GM19395 (cell line): ENCODE data around the gene RNF222.
A peak's percentile ranks its signal among the peaks of the same experiment; 100 is the strongest.
"Not testable (repeated sequence)": the region's sequence is repeated elsewhere in the genome, so short reads cannot be mapped to it uniquely, and the experiment has no call there.

ENCODE experiments used
- ATAC-seq: cut with Tn5 transposase; IDR thresholded peaks from one replicate; pipeline ENCODE4 v1.9.1; 2021; ENCODE audit warnings: mild to moderate bottlenecking, moderate library complexity; ENCODE audit not compliant: unreplicated experiment

The RNF222 gene

DNA sequence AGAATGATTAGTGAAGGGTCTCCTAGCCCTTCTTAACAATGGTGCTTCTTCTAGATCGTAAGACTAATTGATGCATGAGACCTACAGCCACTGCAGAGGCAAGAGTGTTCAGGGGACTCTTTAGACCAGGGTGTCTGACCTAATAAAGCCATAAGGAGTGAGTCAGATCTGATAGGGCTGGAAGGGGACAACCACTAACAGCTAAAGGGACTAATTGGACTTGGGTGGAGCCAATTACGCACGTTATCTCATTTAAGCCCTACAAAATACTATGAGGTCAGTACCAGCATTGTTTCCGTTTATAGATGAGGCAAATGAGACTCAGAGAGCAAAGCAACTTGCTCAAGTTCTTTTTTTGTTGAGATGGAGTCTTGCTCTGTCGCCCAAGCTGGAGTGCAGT lies 14.5 kb upstream of the RNF222 start:
- ATAC-seq: no peak

DNA sequence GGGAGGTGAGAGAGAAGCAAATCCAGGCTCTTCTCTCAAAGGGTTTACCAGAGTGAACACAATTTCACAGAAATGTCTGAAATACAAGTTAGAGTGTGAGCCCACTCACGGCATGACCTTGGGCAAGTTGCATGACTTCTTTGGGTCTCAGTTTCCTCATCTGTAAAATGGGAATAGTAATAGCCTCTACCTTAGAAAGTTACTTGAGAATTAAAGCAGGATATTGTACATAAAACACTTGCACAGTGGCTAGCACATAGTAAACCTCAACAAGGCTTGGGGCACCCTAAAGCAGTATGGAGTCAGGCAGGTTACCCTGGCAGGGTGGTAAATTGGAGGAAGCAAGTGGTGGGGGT lies 13.2 kb upstream of the RNF222 start:
- no peak for ATAC-seq

DNA sequence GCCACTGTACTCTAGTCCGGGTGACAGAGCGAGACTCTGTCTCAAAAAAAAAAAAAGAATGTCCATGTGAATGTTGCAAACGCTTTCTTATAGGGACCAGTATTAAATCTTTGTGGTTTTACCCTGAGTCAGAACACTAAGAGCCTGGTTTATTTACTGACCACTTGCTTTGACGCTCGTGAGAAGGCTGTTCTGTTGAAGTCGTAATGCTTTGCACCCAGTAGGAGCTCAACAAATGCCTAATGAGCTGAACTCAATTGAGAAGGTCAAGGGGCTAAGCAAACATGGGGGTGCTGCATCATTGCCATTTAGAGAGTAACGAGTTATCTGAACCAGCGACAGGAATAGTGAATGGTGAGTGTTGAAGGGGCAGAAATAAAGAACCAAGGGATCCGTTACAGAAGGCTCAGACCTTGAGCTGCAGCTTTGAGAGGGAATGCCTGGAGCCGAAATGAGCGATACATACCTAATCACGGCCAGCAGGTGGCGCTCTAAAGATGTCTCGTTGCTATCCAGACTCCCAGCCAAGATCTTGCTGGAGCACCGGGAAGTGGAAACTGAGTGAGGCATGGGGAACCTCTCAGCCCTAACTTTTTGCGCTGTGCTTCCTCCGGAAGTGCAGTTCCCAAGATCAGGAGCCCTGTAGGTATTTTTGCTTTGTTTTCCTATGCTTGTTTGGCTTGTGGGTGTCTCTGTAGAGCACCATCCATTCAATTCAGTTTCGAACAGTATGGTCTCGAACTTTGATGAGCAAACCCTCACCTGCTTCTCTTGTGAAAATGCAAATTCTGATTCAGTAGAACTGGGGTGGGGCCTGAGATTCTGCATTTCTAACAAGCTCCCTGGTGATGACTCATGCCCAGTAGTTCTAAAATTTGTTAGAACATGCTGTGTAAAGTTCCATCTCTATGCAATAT lies 12.6 kb upstream of the RNF222 start:
- no peak for ATAC-seq

- no peak for ATAC-seq
These were observed 10.7 kb upstream of the RNF222 start for GRCh38 chr17:8408371-8408770.

DNA sequence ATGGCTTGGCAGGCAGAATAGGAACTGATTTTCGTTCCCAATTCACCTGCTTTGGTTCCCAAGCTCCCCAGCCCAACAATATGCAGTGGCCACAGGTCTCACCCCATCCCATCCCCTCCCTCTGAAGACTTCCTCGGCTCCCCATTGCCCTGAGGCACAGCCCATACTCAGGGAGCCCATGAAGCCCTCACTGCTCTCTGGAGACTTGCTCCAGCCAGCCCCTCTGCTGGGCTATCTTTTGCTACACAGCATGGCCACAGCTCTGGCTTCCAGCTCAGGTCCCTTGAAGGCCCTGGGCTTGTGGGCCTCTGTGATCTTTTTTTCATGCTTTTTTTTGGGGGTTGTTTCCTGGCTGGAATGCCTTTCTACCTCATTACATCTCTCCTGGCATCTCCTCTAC lies 8.5 kb upstream of the RNF222 start:
- ATAC-seq: no peak

DNA sequence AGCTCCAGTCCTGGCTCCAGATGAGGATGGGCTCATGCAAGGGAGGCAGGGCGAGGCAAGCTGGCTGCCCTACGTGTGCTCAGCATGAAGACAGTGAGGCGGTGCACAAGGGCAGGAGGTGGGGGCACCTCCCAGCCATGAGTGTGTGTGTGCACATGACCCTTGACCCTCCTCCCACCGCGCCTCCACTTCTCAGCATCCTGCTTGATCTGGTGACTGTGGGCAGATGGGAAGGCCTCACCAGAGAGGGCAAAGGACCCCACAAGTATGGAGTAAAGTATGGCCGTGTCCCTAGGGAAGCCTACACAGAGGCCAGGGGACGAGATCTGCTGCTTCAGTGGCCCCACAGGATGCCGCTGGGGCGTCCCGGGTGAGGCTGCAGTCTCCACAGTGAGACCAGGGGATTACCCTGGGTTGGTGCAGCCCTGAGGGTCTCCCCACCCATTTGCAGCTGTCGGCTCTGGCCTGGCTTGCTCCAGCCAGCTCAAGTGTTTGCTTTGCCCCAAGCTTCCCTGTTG lies 7.9 kb upstream of the RNF222 start:
- ATAC-seq: no peak

DNA sequence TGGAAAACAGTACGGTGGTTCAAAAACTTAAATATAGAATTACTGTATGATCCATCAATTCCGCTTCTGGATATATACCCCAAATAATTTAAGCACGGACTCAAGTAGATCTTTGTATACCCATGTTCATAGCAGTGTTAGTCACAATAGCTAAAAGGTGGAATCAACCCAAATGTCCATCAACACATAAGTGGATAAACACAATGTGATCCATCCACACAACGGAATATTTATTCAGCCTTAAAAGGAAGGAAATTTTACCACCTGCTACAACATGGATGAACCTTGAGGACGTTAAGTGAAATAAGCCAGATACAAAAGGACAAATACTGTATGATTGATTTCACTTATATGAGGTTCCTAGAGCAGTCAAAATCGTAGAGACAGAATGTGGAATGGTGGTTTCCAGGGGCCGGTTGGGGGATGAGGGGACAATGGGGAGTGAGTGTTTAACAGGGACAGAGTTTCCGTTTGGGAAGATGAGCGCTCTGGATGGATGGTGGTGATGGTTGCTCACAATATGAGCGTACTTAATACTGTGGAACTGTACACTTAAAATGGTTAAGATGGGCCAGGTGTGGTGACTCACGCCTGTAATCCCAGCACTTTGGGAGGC lies 5.4 kb upstream of the RNF222 start:
- ATAC-seq: no peak

DNA sequence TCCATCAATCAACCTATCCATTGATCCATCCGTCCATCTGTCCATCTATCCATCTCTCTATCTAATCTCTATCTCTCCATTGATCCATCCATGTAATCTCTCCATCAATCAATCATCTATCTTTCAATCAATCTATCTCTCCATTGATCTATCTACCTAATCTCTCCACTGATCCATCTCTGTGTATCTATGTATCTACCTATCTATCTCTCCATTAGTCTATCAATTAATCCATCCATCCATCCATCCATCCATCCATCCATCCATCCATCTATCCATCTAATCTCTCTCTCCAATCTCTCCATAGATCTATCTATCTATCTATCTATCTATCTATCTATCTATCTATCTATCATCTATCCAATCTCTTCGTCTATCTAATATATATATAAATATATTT lies 3.5 kb upstream of the RNF222 start:
- ATAC-seq: no peak

DNA sequence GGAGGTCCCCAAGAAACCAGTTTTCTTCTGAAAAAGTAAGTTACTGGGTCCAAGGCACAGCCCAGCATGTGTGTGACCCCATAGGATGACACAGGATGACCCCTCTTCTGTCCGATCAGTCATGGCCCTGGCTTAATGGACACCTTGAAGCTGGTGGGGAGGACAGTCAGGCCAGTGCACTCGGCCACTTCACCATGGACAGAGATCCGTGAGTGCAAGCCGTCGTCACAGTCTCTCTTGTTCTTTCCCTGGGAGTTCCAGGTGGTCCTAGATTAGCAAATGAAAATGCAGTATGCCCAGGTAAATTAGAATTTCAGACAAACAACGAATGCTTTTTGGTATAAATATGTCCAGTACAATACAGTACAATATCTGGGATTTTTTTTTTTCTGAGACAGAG lies 1.4 kb upstream of the RNF222 start:
- ATAC-seq: no peak

DNA sequence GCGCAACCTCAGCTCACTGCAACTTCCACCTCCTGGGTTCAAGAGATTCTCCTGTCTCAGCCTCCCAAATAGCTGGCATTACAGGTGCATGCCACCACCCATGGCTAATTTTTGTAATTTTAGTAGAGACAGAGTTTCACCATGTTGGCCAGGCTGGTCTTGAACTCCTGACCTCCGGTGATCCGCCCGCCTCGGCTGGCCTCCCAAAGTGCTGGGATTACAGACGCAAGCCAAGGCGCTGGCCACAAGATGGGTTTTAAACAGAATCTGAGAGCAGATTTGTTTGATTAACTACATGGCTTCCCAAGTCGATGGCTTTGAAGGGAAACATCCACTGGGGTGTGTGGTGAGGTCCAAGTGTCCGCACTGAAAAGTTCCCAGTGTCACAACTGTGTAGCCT lies 3.1 kb downstream of the RNF222 start:
- not testable (repeated sequence) for ATAC-seq

DNA sequence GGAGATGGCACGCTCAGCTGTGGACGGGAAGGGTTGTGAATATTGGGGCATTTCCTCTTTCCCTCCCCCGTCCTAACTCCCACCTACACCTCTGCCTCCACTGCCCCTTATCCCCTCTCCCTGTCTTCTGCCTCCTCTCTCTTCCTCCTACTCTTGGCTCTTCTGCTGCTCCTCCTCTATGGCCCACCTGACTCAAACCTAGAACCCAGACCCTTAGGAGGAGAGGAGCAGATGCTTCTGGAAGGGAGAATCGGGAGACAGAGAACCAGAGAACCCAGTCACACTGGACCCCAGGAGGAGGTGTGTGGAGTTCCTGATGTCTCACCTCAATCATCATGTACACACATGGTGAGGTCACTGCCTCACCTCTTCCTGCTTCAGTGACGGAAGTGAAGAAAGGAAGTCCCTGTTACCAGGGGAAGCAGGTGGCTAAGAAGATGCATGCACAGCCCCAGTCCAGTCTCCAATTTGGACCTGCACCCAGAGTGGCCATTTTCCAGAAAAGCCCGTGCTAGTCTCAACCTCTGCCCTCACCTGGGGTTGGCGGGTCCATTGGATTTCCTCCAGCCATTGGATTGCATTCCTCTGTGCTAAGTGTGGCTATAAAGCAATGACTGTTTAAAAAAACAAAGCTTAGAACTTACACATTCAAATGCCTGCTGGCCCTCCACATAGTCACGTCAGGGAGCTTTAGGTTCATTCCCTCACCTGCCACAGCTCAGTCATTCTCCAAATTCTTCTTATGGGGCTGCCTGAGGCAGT lies 4.0 kb downstream of the RNF222 start:
- ATAC-seq: no peak

GRCh38 chr17:8392674-8393469 lies 4.8 kb downstream of the RNF222 start:
- no peak for ATAC-seq

DNA sequence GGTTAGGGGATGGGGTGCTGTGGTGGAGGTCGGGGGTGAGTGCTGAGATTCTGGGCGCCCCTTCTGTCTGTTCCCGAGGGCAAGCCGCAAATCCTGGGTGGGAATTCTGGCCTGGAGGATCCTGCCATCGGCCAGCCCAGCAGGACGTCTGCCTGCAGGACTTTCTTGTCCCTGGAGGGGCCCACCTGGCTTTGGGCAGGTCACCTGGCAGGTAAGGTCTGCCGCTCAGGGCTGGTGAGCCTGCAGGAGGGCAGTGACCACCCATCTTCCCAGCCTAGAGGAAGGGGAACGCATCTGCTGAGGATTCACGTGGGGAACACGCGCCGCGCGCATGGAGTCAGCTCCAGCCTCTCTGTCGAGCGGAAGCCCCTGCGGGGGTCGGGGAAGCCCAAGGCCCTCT lies 5.4 kb downstream of the RNF222 start:
- no peak for ATAC-seq

GRCh38 chr17:8391711-8392110 lies 5.9 kb downstream of the RNF222 start:
- ATAC-seq: no peak

DNA sequence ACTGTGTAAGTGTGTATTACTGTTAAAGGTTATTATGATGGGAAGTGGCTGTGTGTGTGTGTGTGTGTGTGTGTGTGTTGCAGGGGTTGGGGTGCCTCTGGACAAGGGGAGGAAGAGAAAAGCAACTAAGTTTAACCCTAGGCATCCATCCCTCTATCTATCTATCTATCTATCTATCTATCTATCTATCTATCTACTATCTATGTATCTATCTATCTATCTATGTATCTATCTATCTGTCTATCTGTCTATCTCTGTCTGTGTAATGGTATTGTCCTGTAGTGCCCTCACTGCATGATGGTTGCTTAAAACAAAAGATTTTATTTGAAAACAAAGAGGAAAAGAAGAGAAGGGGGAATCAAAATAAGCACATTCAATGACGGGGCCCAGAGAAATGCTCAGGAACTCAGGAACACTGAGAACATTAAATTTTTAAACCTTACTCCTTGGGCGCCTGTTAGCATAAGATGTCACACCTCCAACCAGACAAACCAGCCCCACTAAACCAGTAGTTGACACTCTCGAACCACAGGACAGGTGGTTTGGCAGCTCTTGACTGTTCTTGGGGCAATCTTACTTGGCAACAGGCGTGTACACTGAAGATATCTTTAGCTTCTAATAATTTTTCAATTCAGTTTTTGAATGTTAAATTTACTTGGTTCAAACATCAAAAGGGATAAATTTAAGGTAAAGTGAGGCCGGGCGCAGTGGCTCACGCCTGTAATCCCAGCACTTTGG lies 9.5 kb downstream of the RNF222 start:
- no peak for ATAC-seq

DNA sequence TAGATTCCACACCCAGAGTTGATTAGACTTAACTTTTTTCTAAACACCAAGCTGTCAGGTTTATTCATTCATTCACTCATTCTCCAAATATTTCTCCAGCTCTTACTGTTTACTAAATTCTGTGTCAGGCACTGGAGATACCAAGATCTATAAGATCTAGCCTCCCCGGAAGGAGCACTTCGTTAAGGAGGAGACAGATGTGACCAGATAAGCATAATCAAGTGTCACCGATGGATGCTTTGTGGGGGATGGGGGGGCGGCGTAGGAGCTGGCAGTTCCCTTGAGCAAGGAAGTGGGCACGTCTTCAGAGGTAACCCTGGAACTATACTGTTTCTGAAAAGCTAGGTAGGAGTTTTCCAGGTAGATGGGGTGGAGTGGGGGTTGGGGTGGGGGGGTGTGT lies 10.8 kb downstream of the RNF222 start:
- ATAC-seq: no peak

DNA sequence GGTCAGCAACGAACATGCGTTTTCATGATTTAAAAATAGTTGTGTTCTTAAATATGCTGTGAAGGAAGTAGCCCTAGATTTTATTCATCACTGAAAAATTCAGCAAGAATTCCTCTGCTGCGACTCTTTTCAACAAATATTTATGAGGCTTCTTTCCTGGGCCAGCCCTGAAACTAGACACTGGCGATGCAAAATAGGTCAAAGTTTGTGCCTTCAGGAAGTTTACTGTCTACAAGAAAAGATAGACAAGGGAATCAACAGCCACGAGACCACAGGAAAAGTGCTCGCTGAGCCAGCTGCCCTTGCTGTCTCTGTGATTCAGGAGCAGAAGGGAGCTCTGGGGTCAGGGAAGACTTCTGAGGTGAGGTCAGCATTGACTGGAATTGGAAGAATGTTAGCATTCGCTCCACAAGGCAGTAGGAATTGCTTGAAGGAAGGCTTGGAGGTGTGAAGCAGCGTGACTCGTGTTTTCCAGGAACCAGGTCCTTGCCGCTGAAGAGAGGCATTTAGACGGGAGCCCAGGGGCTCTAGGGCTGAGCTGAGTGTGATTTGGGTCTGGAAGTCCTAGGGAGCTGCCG lies 12.7 kb downstream of the RNF222 start:
- no peak for ATAC-seq

- ATAC-seq: peak; percentile 87
These were observed 14.3 kb downstream of the RNF222 start, which contains the start of gene RPL26 for GRCh38 chr17:8383143-8383822. Gene RPL26, minus strand, starts transcription at chr17:8383193. Its CDS starts 883 bp downstream, at chr17:8382310.

- ATAC-seq: peak; percentile 23
These were observed 14.8 kb downstream of the RNF222 start for GRCh38 chr17:8382880-8383142.
